ENCODE data around the gene MITD1. TPM values are rescaled to one million over a fixed set of nuclear protein-coding genes. Genes with fewer than 3 reads are reported as not detected.
A peak's percentile ranks its signal among the peaks of the same experiment; 100 is the strongest.
"Not testable (repeated sequence)": the region's sequence is repeated elsewhere in the genome, so short reads cannot be mapped to it uniquely, and the experiment has no call there.

Gene MITD1
- total RNA-seq, 6 donors from 2014 or later = 17.3 to 41.9 (median 23.3) TPM

- H3K4me3 ChIP-seq = peak overlapping the region; percentile 77 to 93 (median 85)
- H3K4me1 ChIP-seq = peaks cover 4 to 17% (median 9%) of the 10 kb centered on the region in 4 donors
- H3K27ac ChIP-seq = peak overlapping the region; percentile 85 to 93 (median 88)
- H3K27me3 ChIP-seq = no peaks in the 10 kb centered on the region
- TF ChIP-seq POLR2A (IDR thresholded peaks at IDR 0.05) = no peak
- no peak for TF ChIP-seq EP300 (IDR thresholded peaks at IDR 0.05)
- TF ChIP-seq POLR2AphosphoS5 (IDR thresholded peaks at IDR 0.05) = no peak
- TF ChIP-seq, protein P1, sequence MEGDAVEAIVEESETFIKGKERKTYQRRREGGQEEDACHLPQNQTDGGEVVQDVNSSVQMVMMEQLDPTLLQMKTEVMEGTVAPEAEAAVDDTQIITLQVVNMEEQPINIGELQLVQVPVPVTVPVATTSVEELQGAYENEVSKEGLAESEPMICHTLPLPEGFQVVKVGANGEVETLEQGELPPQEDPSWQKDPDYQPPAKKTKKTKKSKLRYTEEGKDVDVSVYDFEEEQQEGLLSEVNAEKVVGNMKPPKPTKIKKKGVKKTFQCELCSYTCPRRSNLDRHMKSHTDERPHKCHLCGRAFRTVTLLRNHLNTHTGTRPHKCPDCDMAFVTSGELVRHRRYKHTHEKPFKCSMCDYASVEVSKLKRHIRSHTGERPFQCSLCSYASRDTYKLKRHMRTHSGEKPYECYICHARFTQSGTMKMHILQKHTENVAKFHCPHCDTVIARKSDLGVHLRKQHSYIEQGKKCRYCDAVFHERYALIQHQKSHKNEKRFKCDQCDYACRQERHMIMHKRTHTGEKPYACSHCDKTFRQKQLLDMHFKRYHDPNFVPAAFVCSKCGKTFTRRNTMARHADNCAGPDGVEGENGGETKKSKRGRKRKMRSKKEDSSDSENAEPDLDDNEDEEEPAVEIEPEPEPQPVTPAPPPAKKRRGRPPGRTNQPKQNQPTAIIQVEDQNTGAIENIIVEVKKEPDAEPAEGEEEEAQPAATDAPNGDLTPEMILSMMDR (IDR thresholded peaks at IDR 0.05) = no peak
- no peaks in the 10 kb centered on the region for H3K9me3 ChIP-seq
- 19 to 20% methylated on average over 17 of the region's 17 CpGs for WGBS, 2 donors
- no peaks in the 10 kb centered on the region for H3K36me3 ChIP-seq
- no peak for ATAC-seq (ENCODE audit: low FRiP score in 2 of 2)
- DNase-seq = no peak
These were observed 40.6 kb downstream of the MITD1 start for GRCh38 chr2:99140056-99140859.

- TF ChIP-seq POLR2AphosphoS5 (IDR thresholded peaks at IDR 0.05) (no peak), POLR2A (IDR thresholded peaks at IDR 0.05) (no peak), EP300 (IDR thresholded peaks at IDR 0.05) (no peak)
- TF ChIP-seq, protein P1 (IDR thresholded peaks at IDR 0.05) = no peak
- DNase-seq (no peak), ATAC-seq (ENCODE audit: low FRiP score in 2 of 2) (no peak)
- 96 to 97% methylated on average over 4 of the region's 4 CpGs for WGBS, 2 donors
- Histone ChIP-seq H3K4me1 (peaks cover 4 to 17% (median 9%) of the 10 kb centered on the region in 4 donors), H3K4me3 (no peak overlapping the region), H3K9me3 (no peaks in the 10 kb centered on the region), H3K36me3 (no peaks in the 10 kb centered on the region), H3K27ac (no peak overlapping the region), H3K27me3 (no peaks in the 10 kb centered on the region)
These were observed 41.9 kb downstream of the MITD1 start for GRCh38 chr2:99139003-99139402.

DNA sequence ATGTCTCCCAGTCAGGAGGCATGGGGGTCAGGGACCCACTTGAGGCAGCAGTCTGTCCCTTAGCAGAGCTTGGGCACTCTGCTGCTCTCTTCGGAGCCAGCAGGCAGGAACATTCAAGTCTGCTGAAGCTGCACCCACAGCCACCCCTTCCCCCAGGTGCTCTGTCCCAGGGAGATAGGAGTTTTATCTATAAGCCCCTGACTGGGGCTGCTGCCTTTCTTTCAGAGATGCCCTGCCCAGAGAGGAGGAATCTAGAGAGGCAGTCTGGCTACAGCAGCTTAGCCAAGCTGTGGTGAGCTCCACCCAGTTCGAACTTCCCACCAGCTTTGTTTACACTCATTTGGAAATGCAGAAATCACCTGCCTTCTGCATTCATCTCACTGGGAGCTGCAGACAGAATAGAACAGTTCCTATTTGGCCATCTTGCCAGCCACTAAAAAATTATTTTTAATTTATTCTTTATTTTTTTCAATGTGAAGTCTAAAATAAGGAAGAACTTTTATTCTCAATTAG is 45.8 kb downstream of the MITD1 start:
- H3K27me3 ChIP-seq; H3K36me3 ChIP-seq; H3K4me3 ChIP-seq; H3K27ac ChIP-seq; H3K4me1 ChIP-seq; DNase-seq; ATAC-seq (ENCODE audit: low FRiP score in 2 of 2); H3K9me3 ChIP-seq: not testable (repeated sequence)
- 88 to 100% methylated on average over 2 of the region's 2 CpGs for WGBS, 2 donors

DNA sequence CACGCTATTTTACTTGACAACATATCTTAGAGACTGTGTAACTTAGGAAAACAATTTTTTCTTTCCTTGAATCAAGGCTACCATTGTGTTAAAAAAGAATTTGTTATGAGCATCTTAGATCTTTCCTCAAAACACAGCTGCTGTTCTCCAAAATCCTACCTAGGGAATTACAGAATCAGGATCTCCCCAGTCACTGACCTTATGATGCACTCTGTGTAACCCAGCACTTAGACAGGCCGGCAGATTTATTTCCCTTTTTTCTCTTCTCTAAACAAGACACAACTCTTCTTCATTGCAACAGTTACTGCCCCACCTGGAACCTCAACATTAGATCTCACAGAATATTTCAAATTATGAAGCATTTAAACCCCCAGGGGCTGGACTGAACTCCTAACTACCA is 52.9 kb downstream of the MITD1 start:
- Histone ChIP-seq H3K4me3 (no peak overlapping the region), H3K27ac (no peak overlapping the region), H3K4me1 (no peaks in the 10 kb centered on the region), H3K9me3 (peaks cover 0 to 10% (median 4%) of the 10 kb centered on the region in 4 donors), H3K36me3 (peaks cover 0 to 16% (median 3%) of the 10 kb centered on the region in 4 donors), H3K27me3 (no peaks in the 10 kb centered on the region)
- ATAC-seq (ENCODE audit: low FRiP score in 2 of 2) (no peak), DNase-seq (no peak)
- WGBS, 2 donors = 77 to 86% methylated on average over 2 of the region's 2 CpGs
- no peak for TF ChIP-seq EP300 (IDR thresholded peaks at IDR 0.05)
- no peak for TF ChIP-seq POLR2AphosphoS5 (IDR thresholded peaks at IDR 0.05)
- TF ChIP-seq, protein P1 (IDR thresholded peaks at IDR 0.05) = no peak
- TF ChIP-seq POLR2A (IDR thresholded peaks at IDR 0.05) = no peak

Small RNAs within 50 kb of the gene (small RNA-seq; reads per million reads assigned to genes)
- 0 reads per million in 4 donors for gene AC092587.1

Other genes starting within 250 kb of the MITD1 start
- 10 to 100 TPM; 14.6 to 33.4 (median 20.2) TPM for gene CRACDL, start 244.8 kb downstream of the MITD1 start, total RNA-seq
- gene C2orf15, start 39.4 kb downstream of the MITD1 start, total RNA-seq = 1 to 10 TPM in 4 of 6 donors, under 1 TPM in 1, not detected in 1; 0.33 to 3.0 (median 1.5) TPM
- gene TSGA10, start 26.1 kb downstream of the MITD1 start, total RNA-seq = 10 to 100 TPM in 2 of 6 donors, 1 to 10 TPM in 4; 3.9 to 33.8 (median 9.4) TPM
- 1 to 10 TPM; 3.6 to 8.4 (median 6.1) TPM for gene LIPT1, start 26.1 kb downstream of the MITD1 start, total RNA-seq
- 10 to 100 TPM in 5 of 6 donors, 1 to 10 TPM in 1; 9.4 to 44.5 (median 17.0) TPM for gene MRPL30, start 126 bp upstream of the MITD1 start, total RNA-seq
- not detected for gene LYG2, start 74.6 kb upstream of the MITD1 start, total RNA-seq
- 1 to 10 TPM in 2 of 6 donors, under 1 TPM in 2, not detected in 2; 0.49 to 2.1 (median 1.1) TPM for gene LYG1, start 120.1 kb upstream of the MITD1 start, total RNA-seq
- 10 to 100 TPM; 20.2 to 61.0 (median 26.9) TPM for gene TXNDC9, start 155.3 kb upstream of the MITD1 start, total RNA-seq
- 10 to 100 TPM; 19.9 to 39.0 (median 28.7) TPM for gene EIF5B, start 156.3 kb upstream of the MITD1 start, total RNA-seq

Measured in upper lobe of left lung (tissue), 6 donors.